ENCODE data around the gene NDUFV2.
"Not testable (repeated sequence)": the region's sequence is repeated elsewhere in the genome, so short reads cannot be mapped to it uniquely, and the experiment has no call there.

- not testable (repeated sequence) for TF ChIP-seq POLR2AphosphoS5, POLR2A (IDR thresholded peaks at IDR 0.05)
Observed at GRCh38 chr18:9165883-9166282, 63.4 kb downstream of the NDUFV2 start.

Data from stomach (tissue), 4 donors.